Activated naive CD4-positive, alpha-beta T cell (primary cell): ENCODE measurements around the gene FGF16.
"Not testable (repeated sequence)": the region's sequence is repeated elsewhere in the genome, so short reads cannot be mapped to it uniquely, and the experiment has no call there.

Experiments
- DNase-seq, 4 experiments: peaks; one replicate each; lab custom pipeline; 2025; lab: John Stamatoyannopoulos, UW

Gene FGF16

GRCh38 chrX:77446908-77447652 is at the start of gene FGF16:
Gene FGF16, plus strand, starts transcription at chrX:77447389. Its CDS starts 286 bp downstream, at chrX:77447675.
- DNase-seq = no peak

GRCh38 chrX:77398330-77398954 is 48.7 kb upstream of the FGF16 start:
- no peak for DNase-seq

- DNase-seq = no peak
Measured at GRCh38 chrX:77404419-77404818, 42.8 kb upstream of the FGF16 start.

GRCh38 chrX:77407821-77408220 is 39.4 kb upstream of the FGF16 start:
- DNase-seq = not testable (repeated sequence)

- no peak for DNase-seq
Measured at GRCh38 chrX:77412631-77413030, 34.6 kb upstream of the FGF16 start.

- no peak for DNase-seq
Measured at GRCh38 chrX:77415161-77415560, 32.0 kb upstream of the FGF16 start.

GRCh38 chrX:77415882-77416281 is 31.3 kb upstream of the FGF16 start:
- no peak for DNase-seq

GRCh38 chrX:77422891-77423648 is 24.1 kb upstream of the FGF16 start:
- no peak for DNase-seq

- DNase-seq = no peak
Measured at GRCh38 chrX:77426811-77427210, 20.4 kb upstream of the FGF16 start.

- no peak for DNase-seq
Measured at GRCh38 chrX:77427611-77428010, 19.6 kb upstream of the FGF16 start.

GRCh38 chrX:77428551-77428950 is 18.6 kb upstream of the FGF16 start:
- DNase-seq = no peak

GRCh38 chrX:77431227-77431626 is 16.0 kb upstream of the FGF16 start:
- DNase-seq = no peak

- DNase-seq = no peak
Measured at GRCh38 chrX:77433001-77433400, 14.2 kb upstream of the FGF16 start.

GRCh38 chrX:77434962-77435361 is 12.2 kb upstream of the FGF16 start:
- DNase-seq = no peak

GRCh38 chrX:77436271-77436670 is 10.9 kb upstream of the FGF16 start:
- DNase-seq = no peak

- no peak for DNase-seq
Measured at GRCh38 chrX:77436682-77437081, 10.5 kb upstream of the FGF16 start.

- DNase-seq = no peak
Measured at GRCh38 chrX:77440330-77440729, 6.9 kb upstream of the FGF16 start.

- no peak for DNase-seq
Measured at GRCh38 chrX:77441033-77441432, 6.2 kb upstream of the FGF16 start.

GRCh38 chrX:77441479-77441878 is 5.7 kb upstream of the FGF16 start:
- no peak for DNase-seq

- no peak for DNase-seq
Measured at GRCh38 chrX:77442728-77443127, 4.5 kb upstream of the FGF16 start.

GRCh38 chrX:77444075-77444474 is 3.1 kb upstream of the FGF16 start:
- no peak for DNase-seq

- no peak for DNase-seq
Measured at GRCh38 chrX:77444545-77444944, 2.6 kb upstream of the FGF16 start.

- no peak for DNase-seq
Measured at GRCh38 chrX:77446029-77446585, 1.1 kb upstream of the FGF16 start.
